ENCODE measurements around the gene GABPA.
"Not testable (repeated sequence)": the region's sequence is repeated elsewhere in the genome, so short reads cannot be mapped to it uniquely, and the experiment has no call there.

The GABPA gene

DNA sequence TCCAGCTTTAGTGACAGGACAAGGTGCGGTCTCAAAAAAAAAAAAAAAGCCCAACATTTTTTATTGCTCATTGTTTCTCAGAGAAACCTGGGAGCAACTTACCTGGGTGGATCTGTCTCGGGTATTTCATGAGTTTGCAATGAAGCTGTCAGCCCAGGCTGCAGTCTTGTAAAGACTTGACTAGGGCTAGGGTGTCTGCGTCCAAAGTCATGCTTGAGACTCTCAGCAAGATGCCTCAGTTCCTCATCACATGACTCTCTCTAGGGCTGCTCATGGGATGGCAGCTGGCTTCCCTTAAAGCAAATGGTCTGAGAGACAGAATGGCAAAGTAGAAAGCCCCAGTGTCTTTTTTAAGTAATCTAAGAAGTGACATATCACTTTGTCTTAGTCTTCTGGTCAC is 8.1 kb downstream of the GABPA start:
- DNase-seq, result no peak

GRCh38 chr21:25744854-25745253 is 10.1 kb downstream of the GABPA start:
- no peak for DNase-seq

GRCh38 chr21:25750085-25750484 is 15.3 kb downstream of the GABPA start:
- no peak for DNase-seq

- DNase-seq, result no peak
These were observed 17.6 kb downstream of the GABPA start for GRCh38 chr21:25752416-25752815.

DNA sequence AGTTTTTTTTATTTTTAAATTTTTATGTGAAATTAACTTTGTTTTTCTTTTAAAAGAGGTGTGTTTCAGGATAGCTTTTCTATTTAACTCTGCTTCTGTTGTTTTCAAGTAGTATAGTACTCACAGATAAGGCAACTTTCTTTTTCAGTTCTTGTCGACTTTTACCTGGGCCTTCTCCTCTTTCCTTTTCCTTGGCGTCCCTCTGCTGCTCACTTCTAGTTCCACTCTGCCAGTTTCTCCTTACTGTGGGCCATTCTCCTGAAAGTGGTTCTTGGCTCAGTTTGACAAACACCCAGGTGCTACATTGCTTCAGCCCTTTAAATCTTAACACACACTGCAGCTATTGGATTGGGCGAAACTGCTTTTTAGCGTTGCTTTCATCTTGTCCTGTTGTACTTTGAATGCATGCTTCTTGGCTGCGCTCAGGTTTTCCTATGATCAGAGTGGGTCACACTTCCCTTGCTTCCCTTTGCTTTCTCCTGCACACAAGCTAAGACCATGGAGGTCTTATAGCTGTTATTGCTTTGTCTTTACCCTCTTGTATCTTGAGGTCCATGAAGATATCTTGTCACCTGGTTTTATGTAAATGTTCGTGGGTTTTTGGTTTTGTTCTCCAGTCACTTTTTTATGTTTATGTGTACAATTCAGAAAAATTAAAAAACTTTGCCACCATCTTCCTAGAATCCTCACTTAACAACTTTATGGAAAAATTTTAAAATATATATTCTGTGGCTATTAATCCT is 21.6 kb downstream of the GABPA start:
- no peak for DNase-seq

GRCh38 chr21:25757531-25757930 is 22.8 kb downstream of the GABPA start:
- no peak for DNase-seq

GRCh38 chr21:25759573-25759972 is 24.8 kb downstream of the GABPA start:
- peak; percentile 43 for DNase-seq

DNA sequence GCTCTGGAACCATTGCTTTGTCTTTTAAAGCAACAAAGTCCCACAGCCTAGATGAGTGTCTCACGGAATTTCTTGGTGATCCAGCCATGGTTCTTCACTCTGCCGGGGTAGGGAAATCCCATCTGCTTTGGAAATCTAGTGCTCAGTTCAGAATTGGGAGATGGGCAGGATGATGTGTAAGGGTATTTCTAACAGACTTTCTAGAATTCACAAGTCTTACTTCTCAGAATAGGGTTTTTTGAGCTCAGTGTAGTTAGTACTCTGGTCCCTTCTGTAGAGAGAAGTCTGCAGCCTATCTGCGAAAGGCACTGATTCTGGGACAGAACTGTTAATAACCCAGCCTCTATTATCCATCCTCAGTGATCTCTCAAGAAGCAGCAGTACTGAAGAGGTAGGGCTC is 25.3 kb downstream of the GABPA start:
- peak; percentile 6 for DNase-seq

- no peak for DNase-seq
These were observed 25.9 kb downstream of the GABPA start for GRCh38 chr21:25760677-25761076.

GRCh38 chr21:25764065-25764464 is 29.3 kb downstream of the GABPA start:
- no peak for DNase-seq

GRCh38 chr21:25767921-25768320 is 33.1 kb downstream of the GABPA start:
- DNase-seq, result no peak

DNA sequence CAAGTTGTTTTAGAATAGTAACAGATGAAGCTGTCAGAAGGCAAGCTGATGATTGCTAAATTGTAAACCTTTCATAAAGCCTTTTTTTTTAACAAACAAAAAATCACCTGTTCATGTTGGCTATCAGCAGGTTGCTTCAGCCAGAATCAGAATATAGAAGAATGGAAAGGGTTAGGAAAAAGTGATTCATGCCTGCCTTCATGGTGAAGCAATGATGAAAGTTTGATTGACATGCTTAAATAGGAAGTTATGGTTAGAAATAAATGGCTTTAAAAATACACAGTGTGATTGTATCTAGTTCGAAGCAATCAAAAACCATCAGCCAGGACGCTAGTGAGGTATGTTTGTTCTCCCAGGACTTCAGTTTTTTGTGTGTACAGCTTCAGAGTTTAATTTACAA is 37.9 kb downstream of the GABPA start:
- no peak for DNase-seq

GRCh38 chr21:25776440-25776839 is 41.7 kb downstream of the GABPA start:
- DNase-seq, result no peak

DNA sequence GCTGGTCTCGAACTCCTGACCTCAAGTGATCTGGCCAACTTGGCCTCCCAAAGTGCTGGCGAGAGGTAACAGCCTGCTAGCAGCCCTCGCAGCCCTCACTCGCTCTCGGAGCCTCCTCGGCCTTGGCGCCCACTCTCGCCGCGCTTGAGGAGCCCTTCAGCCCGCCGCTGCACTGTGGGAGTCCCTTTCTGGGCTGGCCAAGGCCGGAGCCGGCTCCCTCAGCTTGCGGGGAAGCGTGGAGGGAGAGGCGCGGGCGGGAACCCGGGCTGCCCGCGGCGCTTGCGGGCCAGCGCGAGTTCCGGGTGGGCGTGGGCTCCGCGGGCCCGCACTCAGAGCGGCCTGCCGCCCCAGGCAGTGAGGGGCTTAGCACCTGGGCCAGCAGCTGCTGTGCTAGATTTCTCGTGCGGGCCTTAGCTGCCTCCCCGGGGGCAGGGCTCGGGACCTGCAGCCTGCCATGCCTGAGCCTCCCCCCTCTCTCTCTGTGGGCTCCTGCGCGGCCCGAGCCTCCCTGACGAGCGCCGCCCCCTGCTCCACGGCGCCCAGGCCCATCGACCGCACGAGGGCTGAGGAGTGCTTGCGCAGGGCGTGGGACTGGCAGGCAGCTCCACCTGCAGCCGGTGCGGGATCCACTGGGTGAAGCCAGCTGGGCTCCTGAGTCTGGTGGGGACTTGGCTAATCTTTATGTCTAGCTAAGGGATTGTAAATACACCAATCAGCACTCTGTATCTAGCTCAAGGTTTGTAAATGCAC is 43.5 kb downstream of the GABPA start:
- not testable (repeated sequence) for DNase-seq

- no peak for DNase-seq
These were observed 53.9 kb downstream of the GABPA start for GRCh38 chr21:25788677-25789076.

GRCh38 chr21:25790122-25790877 is 55.5 kb downstream of the GABPA start:
- DNase-seq, result peak; percentile 42

DNA sequence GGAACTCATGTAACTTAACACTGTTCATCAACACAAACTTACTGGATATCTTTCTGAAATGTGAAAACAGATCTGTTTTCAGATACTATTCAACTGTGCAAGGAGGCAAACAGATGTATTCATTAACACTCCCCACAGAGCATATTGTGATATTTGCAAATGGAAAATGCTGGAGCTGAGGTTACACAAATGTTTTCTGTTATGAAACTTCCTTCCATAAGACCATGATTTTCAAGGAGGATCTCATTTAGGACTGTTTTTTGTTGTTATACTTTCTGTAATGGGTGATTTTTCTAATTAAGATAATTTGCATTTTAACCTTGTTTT is 56.1 kb downstream of the GABPA start:
- DNase-seq, result no peak

GRCh38 chr21:25791319-25791718 is 56.5 kb downstream of the GABPA start:
- no peak for DNase-seq

GRCh38 chr21:25801217-25802014 is 66.6 kb downstream of the GABPA start:
- peak; percentile 95 for DNase-seq

- no peak for DNase-seq
These were observed 71.3 kb downstream of the GABPA start for GRCh38 chr21:25806060-25806459.

- DNase-seq, result no peak
These were observed 72.4 kb downstream of the GABPA start for GRCh38 chr21:25807191-25807590.

DNA sequence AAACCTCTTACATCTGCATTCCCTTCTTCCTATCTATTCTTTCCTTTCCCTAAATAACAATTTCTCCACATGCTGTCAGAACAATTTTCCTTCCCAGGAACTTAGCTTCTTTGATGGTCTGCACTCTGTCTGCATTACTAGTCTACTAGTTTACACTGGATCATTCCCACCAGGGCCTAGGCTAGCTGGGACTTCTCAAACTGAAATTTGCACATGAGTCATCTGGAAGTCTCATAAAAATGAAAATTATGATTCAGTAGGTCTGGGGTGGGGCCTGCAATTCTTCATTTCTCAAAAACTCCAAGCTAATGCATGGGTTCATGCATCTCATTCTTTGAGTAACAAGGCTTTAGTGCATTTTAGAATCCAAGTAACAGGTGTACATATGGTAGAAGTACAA is 74.2 kb downstream of the GABPA start:
- DNase-seq, result peak; percentile 62

DNA sequence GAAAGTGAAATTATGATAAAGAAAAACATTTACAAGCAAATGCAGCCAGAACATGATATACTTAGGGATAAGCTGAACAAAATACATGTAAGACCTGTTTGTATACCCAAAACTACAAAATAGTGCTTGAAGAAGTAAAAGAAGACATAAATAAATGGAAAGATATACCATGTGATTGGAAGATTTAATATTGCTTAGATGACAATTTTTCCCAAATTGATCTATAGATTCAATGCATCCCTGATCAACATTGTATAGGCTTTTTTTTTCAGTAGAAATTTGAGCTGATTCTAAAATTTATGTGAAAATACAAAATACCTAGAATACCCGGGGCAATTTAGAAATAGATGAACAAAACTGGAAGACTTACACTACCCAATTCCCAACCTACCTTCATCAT is 76.4 kb downstream of the GABPA start:
- no peak for DNase-seq
